Ascending aorta (tissue), 2 donors: ENCODE measurements around the gene RMDN2. TPM values are rescaled to one million over a fixed set of nuclear protein-coding genes. Genes with fewer than 3 reads are reported as not detected.

Source experiments
- DNase-seq, 2 donors: peaks; one replicate each; pipeline ENCODE4 v3.0.0-alpha.2; 2019; ENCODE audit warnings: low spot score in 2 of 2
- H3K27ac ChIP-seq, 2 donors: fragments of 200-600 bp; sonication (generic); one replicate each; pipeline ENCODE4 v1.5.1; 2016 to 2017; ENCODE audit warnings: mild to moderate bottlenecking in 1 of 2
- H3K27me3 ChIP-seq: fragments of 200-600 bp; sonication (generic); one replicate; pipeline ENCODE4 v1.5.1; 2017
- H3K36me3 ChIP-seq, 2 donors: fragments of 200-600 bp; sonication (generic); one replicate each; pipeline ENCODE4 v1.5.1; 2016
- H3K4me1 ChIP-seq, 2 donors: fragments of 200-600 bp; sonication (generic); one replicate each; pipeline ENCODE4 v1.5.1; 2016 to 2017; ENCODE audit warnings: mild to moderate bottlenecking in 1 of 2
- H3K4me3 ChIP-seq, 2 donors: fragments of 200-600 bp; sonication (generic); one replicate each; pipeline ENCODE4 v1.5.1; 2016 to 2017; ENCODE audit warnings: mild to moderate bottlenecking in 1 of 2
- H3K9me3 ChIP-seq, 2 donors: fragments of 200-600 bp; sonication (generic); one replicate each; pipeline ENCODE4 v1.5.1; 2016
- intact Hi-C: fragments of 100-400 bp; cut with DNase I; formaldehyde crosslinking; loops from one replicate; pipeline ENCODE4 v1.15.1; 2023
- total RNA-seq: library from RNA; depleted of rRNA; stranded (reverse); fragments of >200 nt; gene quantifications from one replicate; pipeline ENCODE4 v1.1.0, GENCODE V29; 2016
- TF ChIP-seq, protein P1 (sequence below), 3 experiments: fragments of 200-600 bp in 2 of 3; fragments of 450-650 bp in 1 of 3; sonication (generic) in 2 of 3; IDR thresholded peaks; one replicate each; pipeline ENCODE4 v1.5.1; 2016 to 2019; ENCODE audit warnings: antibody characterized with exemption in 3 of 3, mild to moderate bottlenecking in 1 of 3, moderate library complexity in 1 of 3

RMDN2 gene
- total RNA-seq, 1 donor from 2014 or later: 0.21 TPM

- no peak for DNase-seq
- Histone ChIP-seq H3K27ac (no peak overlapping the region), H3K27me3 (no peaks in the 10 kb centered on the region), H3K9me3 (no peaks in the 10 kb centered on the region), H3K4me3 (no peak overlapping the region), H3K4me1 (no peaks in the 10 kb centered on the region), H3K36me3 (no peaks in the 10 kb centered on the region)
- TF ChIP-seq, protein P1, sequence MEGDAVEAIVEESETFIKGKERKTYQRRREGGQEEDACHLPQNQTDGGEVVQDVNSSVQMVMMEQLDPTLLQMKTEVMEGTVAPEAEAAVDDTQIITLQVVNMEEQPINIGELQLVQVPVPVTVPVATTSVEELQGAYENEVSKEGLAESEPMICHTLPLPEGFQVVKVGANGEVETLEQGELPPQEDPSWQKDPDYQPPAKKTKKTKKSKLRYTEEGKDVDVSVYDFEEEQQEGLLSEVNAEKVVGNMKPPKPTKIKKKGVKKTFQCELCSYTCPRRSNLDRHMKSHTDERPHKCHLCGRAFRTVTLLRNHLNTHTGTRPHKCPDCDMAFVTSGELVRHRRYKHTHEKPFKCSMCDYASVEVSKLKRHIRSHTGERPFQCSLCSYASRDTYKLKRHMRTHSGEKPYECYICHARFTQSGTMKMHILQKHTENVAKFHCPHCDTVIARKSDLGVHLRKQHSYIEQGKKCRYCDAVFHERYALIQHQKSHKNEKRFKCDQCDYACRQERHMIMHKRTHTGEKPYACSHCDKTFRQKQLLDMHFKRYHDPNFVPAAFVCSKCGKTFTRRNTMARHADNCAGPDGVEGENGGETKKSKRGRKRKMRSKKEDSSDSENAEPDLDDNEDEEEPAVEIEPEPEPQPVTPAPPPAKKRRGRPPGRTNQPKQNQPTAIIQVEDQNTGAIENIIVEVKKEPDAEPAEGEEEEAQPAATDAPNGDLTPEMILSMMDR (IDR thresholded peaks at IDR 0.05): no peak
- intact Hi-C loops: no loop called here
These were observed 135.3 kb downstream of the RMDN2 start for GRCh38 chr2:38060236-38061018.

DNA sequence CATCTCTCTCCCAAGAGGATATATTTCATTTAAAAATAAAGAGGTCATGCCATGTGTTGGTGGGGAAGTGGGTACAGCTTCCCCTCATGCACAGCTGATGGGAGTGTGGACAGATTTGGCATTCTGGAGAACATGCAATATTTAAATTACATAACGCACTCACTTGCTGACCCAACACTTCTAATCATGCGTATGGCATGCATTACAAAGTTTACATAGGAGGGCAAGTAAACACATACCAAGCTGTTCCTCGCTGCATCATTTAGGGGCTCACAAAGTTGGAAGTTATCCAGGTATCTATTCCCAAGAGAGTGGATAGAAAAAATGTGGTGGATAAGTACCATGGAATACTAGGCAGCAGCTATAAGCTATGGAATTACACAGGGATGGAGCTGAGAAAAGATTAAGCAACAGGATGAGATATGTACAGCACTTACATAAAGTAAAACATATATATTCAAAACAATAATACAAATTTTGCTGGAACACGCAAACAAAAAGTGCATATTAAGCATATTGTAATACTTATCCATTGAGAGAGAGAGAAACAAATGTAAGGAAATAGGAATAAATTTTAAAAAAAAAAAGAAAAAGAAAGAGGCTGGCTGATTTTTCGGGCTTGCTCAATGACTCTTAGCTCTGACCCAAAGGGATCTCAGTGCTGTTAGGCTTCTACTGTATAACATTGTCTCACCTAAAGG, 139.9 kb downstream of the RMDN2 start:
- Histone ChIP-seq H3K27ac (no peak overlapping the region), H3K36me3 (no peaks in the 10 kb centered on the region), H3K9me3 (no peaks in the 10 kb centered on the region), H3K4me3 (no peak overlapping the region), H3K27me3 (no peaks in the 10 kb centered on the region), H3K4me1 (no peaks in the 10 kb centered on the region)
- DNase-seq: no peak
- intact Hi-C loops: no loop called here
- TF ChIP-seq, protein P1 (IDR thresholded peaks at IDR 0.05): no peak

DNA sequence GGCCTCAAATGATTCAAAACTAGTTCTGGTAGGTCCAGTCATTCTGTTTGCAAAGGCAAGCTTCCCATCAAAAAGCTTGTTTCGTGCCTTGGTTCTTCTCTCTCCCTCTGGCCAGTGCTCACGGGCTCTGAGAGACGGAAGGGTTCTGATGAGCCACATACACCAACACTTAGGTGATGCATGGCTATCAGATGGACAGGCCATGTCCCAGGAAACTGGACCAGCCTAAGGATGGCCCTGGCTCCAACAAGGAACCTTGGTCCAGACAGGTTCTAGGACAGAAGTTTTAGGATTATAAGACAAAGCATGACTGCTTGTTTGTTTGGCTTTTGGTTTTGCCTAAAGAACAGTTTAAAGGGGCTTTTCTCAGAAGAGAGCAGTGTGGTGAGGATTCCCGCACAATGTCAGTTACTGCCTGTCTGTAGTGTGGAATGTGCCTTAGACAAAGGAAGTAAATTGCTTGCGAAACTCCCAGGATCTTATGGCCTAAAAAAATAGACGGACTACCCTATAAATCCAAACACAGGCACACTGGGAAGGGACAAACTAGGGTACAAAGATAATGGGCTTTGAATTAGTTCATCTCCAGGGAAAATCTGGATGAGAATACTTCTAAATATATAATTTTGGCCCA, 140.5 kb downstream of the RMDN2 start:
- no peaks in the 10 kb centered on the region for H3K4me1 ChIP-seq
- intact Hi-C loops: no loop called here
- H3K9me3 ChIP-seq: no peaks in the 10 kb centered on the region
- H3K27me3 ChIP-seq: no peaks in the 10 kb centered on the region
- TF ChIP-seq, protein P1 (IDR thresholded peaks at IDR 0.05): no peak
- H3K27ac ChIP-seq: no peak overlapping the region
- H3K4me3 ChIP-seq: no peak overlapping the region
- DNase-seq: no peak
- no peaks in the 10 kb centered on the region for H3K36me3 ChIP-seq

GRCh38 chr2:38066421-38067115, 141.5 kb downstream of the RMDN2 start:
- Histone ChIP-seq H3K9me3 (no peaks in the 10 kb centered on the region), H3K4me1 (no peaks in the 10 kb centered on the region), H3K27me3 (no peaks in the 10 kb centered on the region), H3K27ac (no peak overlapping the region), H3K4me3 (no peak overlapping the region), H3K36me3 (no peaks in the 10 kb centered on the region)
- intact Hi-C loops: no loop called here
- TF ChIP-seq, protein P1 (IDR thresholded peaks at IDR 0.05): no peak
- DNase-seq: no peak

Other genes with a start within 250 kb of the RMDN2 start
- 148 TPM for gene CYP1B1, start 150.9 kb downstream of the RMDN2 start, total RNA-seq